Body of pancreas (tissue), 4 donors: ENCODE data around the gene ENTPD2. TPM values are rescaled to one million over a fixed set of nuclear protein-coding genes. Genes with fewer than 3 reads are reported as not detected.

ENCODE experiments used
- ATAC-seq: fragments of 150-250 bp; one replicate; pipeline ENCODE4 v1.9.1; 2016
- DNase-seq, 4 donors: peaks; one replicate each; pipeline ENCODE4 v3.0.0-alpha.2; 2019
- H3K27ac ChIP-seq, 4 donors: fragments of 200-600 bp; sonication (generic); 1 replicate in 3 of 4; 2 replicates in 1 of 4; pipeline versions ENCODE4 v1.5.1 to v1.6.1; 2016 to 2019; ENCODE audit warnings: mild to moderate bottlenecking in 1 of 4, mixed read lengths in 1 of 4, moderate library complexity in 1 of 4
- H3K27me3 ChIP-seq, 2 donors: fragments of 200-600 bp; sonication (generic); one replicate each; pipeline ENCODE4 v1.6.0; 2016; ENCODE audit warnings: mild to moderate bottlenecking in 1 of 2
- H3K36me3 ChIP-seq, 2 donors: fragments of 200-600 bp; sonication (generic); replicated peaks in 1 of 2; 2 replicates each; pipeline ENCODE4 v1.5.1; 2016; ENCODE audit warnings: low read depth in 2 of 2; ENCODE audit not compliant: insufficient read depth in 1 of 2
- H3K4me1 ChIP-seq: fragments of 200-600 bp; sonication (generic); one replicate; pipeline ENCODE4 v1.6.0; 2016
- H3K4me3 ChIP-seq, 2 donors: fragments of 200-600 bp; sonication (generic); 1 replicate in 1 of 2; 2 replicates in 1 of 2; pipeline ENCODE4 v1.5.1; 2016 to 2019
- H3K9me3 ChIP-seq, 3 donors: fragments of 200-600 bp; sonication (generic); 1 replicate in 2 of 3; 2 replicates in 1 of 3; pipeline ENCODE4 v1.5.1; 2016
- CTCF ChIP-seq, 7 experiments: fragments of 450-650 bp in 4 of 7; fragments of 200-600 bp in 3 of 7; sonication (generic) in 3 of 7; IDR thresholded peaks; one replicate each; pipeline ENCODE4 v1.5.1; 2016 to 2019; ENCODE audit warnings: antibody characterized with exemption in 7 of 7
- POLR2A ChIP-seq, 3 donors: fragments of 450-650 bp; IDR thresholded peaks; one replicate each; pipeline ENCODE4 v1.6.1; 2016; ENCODE audit warnings: antibody characterized with exemption in 3 of 3, mild to moderate bottlenecking in 2 of 3
- WGBS, 2 donors: methylation state at CpG; one replicate each; pipeline ENCODE4 v1.1.5; 2017; 5-methylcytosine and 5-hydroxymethylcytosine counted together
- intact Hi-C: fragments of 100-400 bp; cut with DNase I; formaldehyde crosslinking; loops from one replicate; pipeline ENCODE4 v1.15.1; 2023
- total RNA-seq, 2 donors: library from RNA; depleted of rRNA; stranded (reverse); fragments of >200 nt; gene quantifications; one replicate each; pipeline ENCODE4 v1.1.0, GENCODE V29; 2016

The ENTPD2 gene
- total RNA-seq, 2 donors from 2014 or later, result 1.3 to 1.6 TPM

- intact Hi-C loops, result no loop called here
- H3K27ac ChIP-seq, result peak overlapping the region; percentile 56 to 95 (median 78)
- H3K9me3 ChIP-seq, result no peaks in the 10 kb centered on the region
- H3K4me3 ChIP-seq, result peak overlapping the region; percentile 11 to 33
- 8 to 18% methylated on average over 11 to 22 of the region's 22 CpGs for WGBS, 2 donors
- ATAC-seq, result no peak
- H3K4me1 ChIP-seq, result peaks cover 42% of the 10 kb centered on the region
- no peaks in the 10 kb centered on the region for H3K27me3 ChIP-seq
- DNase-seq, result no peak
- H3K36me3 ChIP-seq, result no peaks in the 10 kb centered on the region
- TF ChIP-seq CTCF (IDR thresholded peaks at IDR 0.05), result no peak
- TF ChIP-seq POLR2A (IDR thresholded peaks at IDR 0.05), result no peak
These were observed 33.6 kb upstream of the ENTPD2 start for GRCh38 chr9:137087409-137087925.

- TF ChIP-seq POLR2A (IDR thresholded peaks at IDR 0.05), result peak; percentile 73 to 86 (median 84)
- TF ChIP-seq CTCF (IDR thresholded peaks at IDR 0.05), result peak in 3 of 7 experiments; percentile 0 to 14 (median 4)
- Histone ChIP-seq H3K27ac (peak within 1 kb of the TSS; percentile 75 to 95 (median 87)), H3K9me3 (no peaks in the 10 kb centered on the region), H3K4me3 (peak within 1 kb of the TSS; percentile 33 to 67), H3K36me3 (no peaks in the 10 kb centered on the region), H3K4me1 (peaks cover 42% of the 10 kb centered on the region), H3K27me3 (no peaks in the 10 kb centered on the region)
- WGBS, 2 donors, result 0% methylated on average over 101 of the region's 101 CpGs; no CpG with 5 or more reads in 1 of the 2 donors
- peak; percentile 95 for ATAC-seq
- DNase-seq, result peak; percentile 99 to 100 (median 100)
- intact Hi-C loops, result no loop called here
These were observed 32.9 kb upstream of the ENTPD2 start, which contains the start of gene MAN1B1 for GRCh38 chr9:137086531-137087408. TSS of gene MAN1B1 (plus strand) at chr9:137086985. CDS start at chr9:137087000, 15 bp downstream.

- ATAC-seq, result peak; percentile 17
- DNase-seq, result peak; percentile 43 to 54 (median 52)
- Histone ChIP-seq H3K27me3 (no peaks in the 10 kb centered on the region), H3K4me1 (peaks cover 42% of the 10 kb centered on the region), H3K9me3 (no peaks in the 10 kb centered on the region), H3K27ac (peak overlapping the region; percentile 75 to 95 (median 87)), H3K4me3 (peak overlapping the region; percentile 19 to 67), H3K36me3 (no peaks in the 10 kb centered on the region)
- TF ChIP-seq CTCF (IDR thresholded peaks at IDR 0.05), result no peak
- TF ChIP-seq POLR2A (IDR thresholded peaks at IDR 0.05), result no peak
- intact Hi-C loops, result no loop called here
- 0 to 1% methylated on average over 9 to 56 of the region's 58 CpGs for WGBS, 2 donors
These were observed 32.2 kb upstream of the ENTPD2 start for GRCh38 chr9:137085920-137086530.

- H3K27me3 ChIP-seq, result no peaks in the 10 kb centered on the region
- no peak overlapping the region for H3K4me3 ChIP-seq
- intact Hi-C loops, result no loop called here
- peaks cover 38% of the 10 kb centered on the region for H3K4me1 ChIP-seq
- no peak for ATAC-seq
- no peaks in the 10 kb centered on the region for H3K36me3 ChIP-seq
- TF ChIP-seq POLR2A (IDR thresholded peaks at IDR 0.05) (no peak), CTCF (IDR thresholded peaks at IDR 0.05) (no peak)
- no peak for DNase-seq
- H3K27ac ChIP-seq, result no peak overlapping the region
- no peaks in the 10 kb centered on the region for H3K9me3 ChIP-seq
- 50 to 74% methylated on average over 1 to 9 of the region's 9 CpGs for WGBS, 2 donors
These were observed 30.7 kb upstream of the ENTPD2 start for GRCh38 chr9:137084526-137084925.
